Esophagus muscularis mucosa (tissue), 4 donors: ENCODE data around the gene ENTPD6.

Experiments used
- CTCF ChIP-seq, 3 experiments: fragments of 200-600 bp in 2 of 3; fragments of 450-650 bp in 1 of 3; sonication (generic) in 2 of 3; IDR thresholded peaks; one replicate each; pipeline ENCODE4 v1.5.1; 2017 to 2019; ENCODE audit warnings: antibody characterized with exemption in 3 of 3, mild to moderate bottlenecking in 2 of 3, moderate library complexity in 1 of 3
- EP300 ChIP-seq: sonication (generic); formaldehyde crosslinking; IDR thresholded peaks from one replicate; pipeline ENCODE4 v1.6.1; 2017; ENCODE audit warnings: antibody characterized with exemption
- POLR2A ChIP-seq: fragments of 450-650 bp; IDR thresholded peaks from one replicate; pipeline ENCODE4 v1.6.1; 2017; ENCODE audit warnings: antibody characterized with exemption, moderate library complexity, mild to moderate bottlenecking, low read depth

DNA sequence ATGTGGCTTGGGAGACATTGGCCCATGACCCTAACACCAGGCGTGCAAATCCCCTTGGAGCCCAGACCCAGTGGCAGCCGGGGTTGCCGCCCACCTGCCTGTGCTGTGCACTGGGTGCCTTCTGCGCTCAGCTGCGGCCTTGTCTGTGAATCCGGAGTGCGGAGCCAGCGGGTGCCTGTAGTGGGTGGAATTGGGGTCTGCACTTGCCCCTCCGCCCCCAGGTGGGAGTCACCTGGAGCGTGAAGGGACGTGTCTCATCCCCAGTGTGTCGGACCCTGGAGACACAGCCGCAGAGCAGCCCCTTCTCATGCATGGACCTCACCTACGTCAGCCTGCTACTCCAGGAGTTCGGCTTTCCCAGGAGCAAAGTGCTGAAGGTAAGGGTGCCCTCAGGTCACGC lies 29.4 kb downstream of the ENTPD6 start:
- TF ChIP-seq EP300 (no peak), POLR2A (no peak), CTCF (IDR thresholded peaks at IDR 0.05) (no peak)
